GM12872 (cell line): ENCODE results near the gene PRIMA1.

Experiments used
- TF ChIP-seq, protein P1 (sequence below): IDR thresholded peaks from 3 replicates; pipeline ENCODE4 v1.5.1; 2011; ENCODE audit warnings: low read depth, mild to moderate bottlenecking, low read length, moderate library complexity; ENCODE audit not compliant: insufficient read depth

Gene PRIMA1

DNA sequence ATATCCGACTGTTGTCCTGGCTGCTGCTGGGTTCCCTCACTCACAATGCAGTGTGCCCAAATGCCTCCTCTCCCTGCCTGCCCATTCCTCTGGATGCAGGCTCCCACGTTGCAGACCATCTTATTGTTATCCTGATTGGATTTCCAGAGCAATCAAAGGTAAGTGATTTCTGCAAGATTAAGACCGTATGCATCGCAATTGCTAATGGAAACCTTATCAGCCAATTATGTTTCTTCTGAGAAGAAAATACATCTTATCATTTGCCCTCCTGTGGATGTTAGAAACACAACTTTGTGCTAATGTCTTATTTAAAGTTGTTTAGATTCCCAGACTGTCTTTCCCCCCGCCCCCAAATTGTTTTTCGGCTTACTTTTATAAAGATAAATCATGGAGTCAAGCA is 98.1 kb downstream of the PRIMA1 start:
- TF ChIP-seq, protein P1, sequence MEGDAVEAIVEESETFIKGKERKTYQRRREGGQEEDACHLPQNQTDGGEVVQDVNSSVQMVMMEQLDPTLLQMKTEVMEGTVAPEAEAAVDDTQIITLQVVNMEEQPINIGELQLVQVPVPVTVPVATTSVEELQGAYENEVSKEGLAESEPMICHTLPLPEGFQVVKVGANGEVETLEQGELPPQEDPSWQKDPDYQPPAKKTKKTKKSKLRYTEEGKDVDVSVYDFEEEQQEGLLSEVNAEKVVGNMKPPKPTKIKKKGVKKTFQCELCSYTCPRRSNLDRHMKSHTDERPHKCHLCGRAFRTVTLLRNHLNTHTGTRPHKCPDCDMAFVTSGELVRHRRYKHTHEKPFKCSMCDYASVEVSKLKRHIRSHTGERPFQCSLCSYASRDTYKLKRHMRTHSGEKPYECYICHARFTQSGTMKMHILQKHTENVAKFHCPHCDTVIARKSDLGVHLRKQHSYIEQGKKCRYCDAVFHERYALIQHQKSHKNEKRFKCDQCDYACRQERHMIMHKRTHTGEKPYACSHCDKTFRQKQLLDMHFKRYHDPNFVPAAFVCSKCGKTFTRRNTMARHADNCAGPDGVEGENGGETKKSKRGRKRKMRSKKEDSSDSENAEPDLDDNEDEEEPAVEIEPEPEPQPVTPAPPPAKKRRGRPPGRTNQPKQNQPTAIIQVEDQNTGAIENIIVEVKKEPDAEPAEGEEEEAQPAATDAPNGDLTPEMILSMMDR: no peak

DNA sequence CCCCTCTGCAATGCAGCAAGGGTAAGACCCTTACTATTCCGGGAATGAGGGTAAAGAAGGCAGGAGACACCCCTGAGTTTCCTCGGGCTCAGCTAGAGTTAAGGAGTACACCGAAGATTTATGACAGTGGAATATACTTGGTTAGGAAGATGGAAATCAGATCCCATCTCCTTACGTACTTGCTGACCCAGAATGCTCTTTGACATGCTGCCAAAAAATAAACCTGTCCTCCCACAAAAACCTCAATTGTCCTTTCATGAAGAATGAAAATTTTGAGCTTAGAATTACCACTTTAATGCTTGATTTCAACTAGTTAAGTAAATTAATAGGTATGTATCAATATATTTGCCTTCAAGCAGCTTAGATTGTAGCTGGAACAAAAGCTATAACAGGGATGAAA is 99.5 kb downstream of the PRIMA1 start:
- TF ChIP-seq, protein P1: no peak

DNA sequence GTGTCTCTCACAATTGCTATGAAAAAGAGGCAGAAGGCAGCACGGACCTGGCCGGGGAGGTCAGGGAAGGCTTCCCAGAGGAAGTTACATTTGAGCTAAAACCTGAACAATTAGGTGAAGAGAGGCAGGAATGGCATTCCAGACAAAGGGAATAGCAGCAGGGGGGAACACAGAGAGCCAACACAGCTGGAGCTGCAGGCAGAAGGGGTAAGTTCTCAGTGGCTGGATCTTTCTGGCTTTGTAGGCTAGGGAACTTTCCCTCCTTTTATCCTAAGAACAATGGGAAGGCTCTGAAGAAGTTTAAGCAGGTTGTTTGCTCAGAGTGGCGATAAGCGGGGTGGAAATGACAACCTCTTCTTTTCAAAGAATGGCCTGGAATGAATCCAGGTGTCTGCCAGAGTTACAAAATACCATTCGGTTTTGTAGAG is 100.0 kb downstream of the PRIMA1 start:
- TF ChIP-seq, protein P1: no peak

DNA sequence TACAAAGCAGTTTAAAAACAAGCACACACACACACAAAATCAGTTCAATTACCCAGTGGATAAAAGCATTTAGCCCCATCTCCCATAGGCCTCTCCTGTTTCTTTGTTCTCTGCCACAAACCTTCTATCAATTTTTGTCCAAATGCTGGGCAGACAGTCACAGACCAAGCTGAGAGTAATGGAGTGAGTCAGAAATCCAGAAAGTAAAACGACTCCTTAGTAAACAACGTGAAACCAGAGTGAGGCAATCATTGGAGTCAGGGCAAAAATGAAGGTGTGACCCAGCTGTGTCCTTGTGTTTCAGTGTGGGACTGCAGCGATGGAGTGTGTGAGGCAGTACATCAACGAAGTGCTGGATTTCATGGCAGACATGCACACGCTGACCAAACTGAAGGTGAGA is 102.0 kb downstream of the PRIMA1 start:
- TF ChIP-seq, protein P1: no peak

DNA sequence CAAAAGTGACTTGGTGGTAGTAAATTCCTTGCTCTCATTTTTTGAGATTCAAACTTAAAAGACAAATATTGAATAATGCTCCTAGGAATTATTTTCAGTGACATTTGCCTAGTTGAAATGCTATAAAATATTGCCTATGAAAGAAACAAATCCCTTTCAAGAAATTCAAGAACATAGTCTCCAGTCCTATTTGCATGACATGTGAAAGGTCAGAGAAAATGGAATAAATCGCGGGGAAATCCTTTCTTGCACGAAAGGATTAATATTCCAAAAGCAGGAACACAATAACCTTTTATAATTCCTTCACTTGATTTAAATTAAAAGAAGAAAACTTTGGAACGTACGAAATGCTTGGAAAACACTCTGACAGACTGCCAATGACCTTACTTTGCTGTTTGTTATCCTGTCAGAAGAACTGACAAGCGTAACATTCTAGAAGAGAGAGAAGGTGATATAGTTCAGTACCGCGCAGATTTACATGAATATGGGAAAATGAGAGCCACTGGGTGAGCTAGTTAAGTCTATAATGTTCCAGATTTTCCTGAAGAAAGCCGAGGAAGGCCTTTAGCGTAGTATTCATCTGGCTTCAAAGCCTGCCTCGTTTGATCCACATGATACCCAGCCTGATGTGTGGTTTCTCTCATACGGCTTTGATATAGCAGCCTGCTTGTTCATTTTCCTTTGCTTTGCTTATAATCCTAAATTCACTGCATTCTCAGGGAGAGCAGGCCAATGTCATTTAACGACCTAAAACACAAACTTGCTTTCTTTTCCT is 103.0 kb downstream of the PRIMA1 start:
- TF ChIP-seq, protein P1: no peak

DNA sequence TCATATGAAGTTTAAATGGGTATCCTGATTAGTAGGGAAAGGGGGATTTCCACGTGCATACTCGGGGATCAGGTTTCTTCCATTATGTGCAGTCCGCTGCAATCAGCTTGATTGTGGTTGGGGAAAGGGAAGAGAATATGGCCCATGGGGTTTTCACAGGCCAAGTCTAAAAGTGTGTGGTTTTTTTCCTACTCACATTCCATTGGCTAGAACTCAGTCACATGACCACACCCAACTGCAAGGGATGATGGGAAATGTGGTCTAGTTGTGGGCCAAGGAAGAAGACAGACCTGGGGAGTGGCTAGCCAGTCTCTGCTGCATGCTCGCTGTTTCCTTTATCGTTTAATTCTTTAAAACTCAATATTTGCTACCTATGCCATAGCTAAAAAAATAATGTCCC is 105.1 kb downstream of the PRIMA1 start:
- TF ChIP-seq, protein P1: no peak

DNA sequence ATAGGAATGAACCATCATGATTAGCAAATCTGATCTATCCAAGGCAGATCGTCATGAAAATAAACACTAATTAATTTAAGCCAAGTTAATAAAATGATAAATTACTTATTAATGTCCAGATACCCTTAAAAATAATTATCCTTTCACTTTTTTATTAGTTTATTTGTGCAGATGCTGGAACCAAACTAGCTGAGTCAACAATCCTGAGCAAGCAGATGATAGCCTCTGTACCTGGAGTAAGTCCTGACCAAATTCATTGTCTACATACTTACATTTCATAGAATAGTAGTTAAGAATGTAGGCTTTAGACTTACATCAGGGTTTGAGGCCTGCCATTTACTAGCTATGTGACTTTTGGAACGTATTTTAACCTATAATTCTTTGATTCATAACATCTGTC is 105.8 kb downstream of the PRIMA1 start:
- TF ChIP-seq, protein P1: no peak
